KOPT-K1 (cell line): ENCODE results near the gene ACSL6.

ENCODE experiments used
- H3K27ac ChIP-seq: fragments of 200-600 bp; sonication (generic); 2 replicates; pipeline ENCODE4 v1.5.1; 2016; ENCODE audit warnings: antibody characterized with exemption, mild to moderate bottlenecking, low read depth, low read length; ENCODE audit not compliant: poor library complexity, severe bottlenecking
- H3K36me3 ChIP-seq: fragments of 200-600 bp; sonication (generic); 2 replicates; pipeline ENCODE4 v1.5.1; 2017; ENCODE audit warnings: antibody characterized with exemption, mild to moderate bottlenecking, low read length, moderate library complexity; ENCODE audit not compliant: insufficient read depth
- H3K9me3 ChIP-seq: fragments of 200-600 bp; sonication (generic); 2 replicates; pipeline ENCODE4 v1.5.1; 2017; ENCODE audit warnings: antibody characterized with exemption, low read length, mild to moderate bottlenecking; ENCODE audit not compliant: insufficient read depth, poor library complexity, severe bottlenecking

ACSL6 gene

DNA sequence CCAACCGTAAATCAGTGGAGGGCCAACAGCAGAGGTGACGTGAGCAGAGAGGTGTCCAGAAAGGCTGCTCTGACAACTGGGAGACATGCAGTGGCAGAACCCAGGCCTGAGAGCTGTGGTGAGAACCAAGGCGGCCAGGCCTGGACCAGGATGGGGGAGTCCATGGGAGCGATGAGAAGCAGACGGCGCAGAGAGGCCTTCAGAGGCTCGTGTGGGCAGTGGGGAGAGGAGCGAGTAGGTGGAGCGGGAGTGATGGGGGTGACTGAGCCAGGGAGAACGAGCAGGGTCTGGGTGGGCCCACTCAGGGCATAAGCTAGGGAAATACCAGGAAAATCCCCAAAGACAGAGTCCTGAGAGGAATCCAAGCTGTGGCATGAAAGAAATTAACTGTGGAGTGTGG is 41.1 kb upstream of the ACSL6 start:
- Histone ChIP-seq H3K9me3 (no peaks in the 10 kb centered on the region), H3K27ac (no peak overlapping the region), H3K36me3 (no peaks in the 10 kb centered on the region)

DNA sequence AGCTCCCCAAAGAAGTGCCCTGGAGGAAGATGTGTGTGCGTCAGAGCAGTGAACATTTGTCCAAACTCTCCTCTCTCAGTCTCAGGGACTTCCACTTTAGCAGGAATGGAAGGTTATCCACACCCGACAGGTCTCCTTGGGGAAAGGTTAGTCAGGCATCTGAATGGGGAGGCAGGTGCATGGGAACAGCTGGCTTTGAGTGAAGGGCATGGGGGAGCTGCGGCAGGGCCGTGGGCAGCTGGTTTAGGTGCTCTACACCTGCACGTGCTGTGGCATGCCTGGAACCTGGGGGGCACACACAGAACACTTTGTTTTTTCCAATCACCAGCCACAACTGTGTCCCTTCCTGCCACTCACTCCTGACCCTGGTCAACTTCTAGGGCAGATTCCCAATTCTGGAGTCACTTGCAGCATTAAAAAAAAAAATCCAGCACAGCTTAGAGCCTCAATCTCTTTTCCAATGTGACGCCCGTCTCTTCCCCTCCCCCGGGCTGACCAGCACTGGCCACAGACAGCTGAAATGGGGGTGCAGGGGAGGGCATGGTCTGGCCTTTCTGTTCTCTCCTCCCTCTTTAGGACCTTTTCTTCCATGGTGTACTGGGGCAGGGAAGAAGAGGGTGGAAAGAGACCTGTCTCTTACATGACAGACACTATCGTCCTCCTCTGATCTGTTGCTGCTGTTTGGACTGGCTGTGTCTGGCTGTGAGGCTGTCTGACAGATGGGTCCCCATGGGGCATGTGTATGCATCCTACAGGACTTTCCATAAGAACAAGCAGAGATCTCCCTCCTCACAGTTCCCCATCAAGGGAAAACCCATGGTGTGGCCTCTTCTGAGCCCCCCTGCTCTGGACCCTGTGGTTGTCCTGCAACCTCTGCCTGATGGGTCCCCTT is 39.4 kb upstream of the ACSL6 start:
- H3K27ac ChIP-seq, result no peak overlapping the region
- H3K9me3 ChIP-seq, result no peaks in the 10 kb centered on the region
- H3K36me3 ChIP-seq, result no peaks in the 10 kb centered on the region

DNA sequence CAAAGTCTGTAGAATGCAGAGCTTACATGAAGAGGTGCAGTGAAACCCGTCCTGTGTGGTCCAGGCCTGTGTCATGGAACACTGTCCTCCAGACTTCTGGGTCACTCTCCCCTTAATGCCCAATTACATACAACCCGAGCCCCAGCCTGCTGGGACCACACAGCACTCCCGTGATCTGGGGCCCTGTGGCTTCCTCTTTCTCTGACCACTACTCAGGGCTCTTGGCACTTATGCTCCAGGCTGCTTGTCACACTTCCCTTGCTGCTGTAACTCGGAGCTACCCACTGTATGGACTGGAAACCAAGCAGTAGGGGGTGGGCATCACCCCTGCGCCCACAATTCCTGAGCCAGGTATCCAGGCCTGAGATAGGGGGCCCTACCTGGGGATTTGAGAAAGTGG is 38.7 kb upstream of the ACSL6 start:
- no peaks in the 10 kb centered on the region for H3K36me3 ChIP-seq
- H3K9me3 ChIP-seq, result no peaks in the 10 kb centered on the region
- H3K27ac ChIP-seq, result no peak overlapping the region

DNA sequence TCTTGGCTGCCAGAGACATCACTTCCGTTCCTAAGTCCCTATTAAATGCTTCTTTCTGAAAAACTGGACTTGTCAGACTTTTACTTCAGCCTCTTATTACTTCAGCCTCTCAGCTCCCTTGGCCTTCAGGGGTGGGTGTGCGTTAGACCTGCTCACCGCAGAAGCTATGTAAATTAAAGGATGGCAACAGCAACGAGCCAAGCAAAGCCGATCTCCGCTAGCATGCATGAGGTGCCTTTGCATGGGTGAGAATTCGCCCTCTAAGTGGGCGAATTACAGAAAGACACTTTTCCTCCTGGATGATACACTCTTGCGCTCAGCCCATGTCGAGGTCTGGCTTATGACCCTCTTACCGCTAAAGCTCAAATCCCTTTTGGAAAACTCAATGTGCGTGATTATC is 38.1 kb upstream of the ACSL6 start:
- Histone ChIP-seq H3K36me3 (no peaks in the 10 kb centered on the region), H3K27ac (no peak overlapping the region), H3K9me3 (no peaks in the 10 kb centered on the region)

DNA sequence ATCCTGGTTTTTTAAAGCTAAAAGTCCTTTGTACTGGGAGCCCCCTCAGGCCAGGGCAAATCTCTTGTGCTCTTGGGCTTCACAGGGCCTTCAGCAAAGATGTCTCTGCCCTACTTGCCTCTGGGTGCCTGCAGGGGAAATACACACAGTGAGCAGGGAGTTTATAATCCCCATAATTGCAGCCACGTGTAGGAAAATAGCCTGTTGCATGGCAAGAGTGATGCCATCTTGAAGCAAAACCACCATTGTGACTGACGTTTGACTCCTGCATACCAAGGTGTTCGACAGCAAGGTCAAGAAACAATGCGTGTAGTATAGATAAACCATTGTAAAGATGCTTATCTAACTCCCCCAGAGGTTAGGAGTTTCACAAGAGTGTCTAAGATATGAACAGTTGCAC is 37.6 kb upstream of the ACSL6 start:
- Histone ChIP-seq H3K36me3 (no peaks in the 10 kb centered on the region), H3K27ac (no peak overlapping the region), H3K9me3 (no peaks in the 10 kb centered on the region)

DNA sequence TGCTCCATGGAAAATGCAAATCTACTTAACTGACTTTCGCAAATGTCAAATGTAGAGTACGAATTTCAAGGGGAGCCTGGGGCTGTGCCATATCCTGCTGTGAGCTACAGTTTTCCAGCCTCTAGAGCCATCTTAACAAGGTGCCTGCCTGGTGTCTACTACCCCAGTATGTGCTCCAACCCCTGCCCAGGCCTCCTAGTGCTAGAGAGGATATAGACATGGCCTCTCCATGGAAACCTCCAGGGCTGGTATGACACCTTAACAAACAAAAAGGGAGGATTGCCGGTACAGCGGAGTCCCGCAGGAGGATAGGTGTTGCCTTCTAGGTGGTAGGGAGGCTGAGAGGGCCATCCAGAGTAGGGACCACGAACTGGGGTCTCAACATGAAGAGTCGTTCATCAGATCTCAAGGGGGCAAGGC is 35.4 kb upstream of the ACSL6 start:
- H3K9me3 ChIP-seq, result no peaks in the 10 kb centered on the region
- no peaks in the 10 kb centered on the region for H3K36me3 ChIP-seq
- no peak overlapping the region for H3K27ac ChIP-seq

DNA sequence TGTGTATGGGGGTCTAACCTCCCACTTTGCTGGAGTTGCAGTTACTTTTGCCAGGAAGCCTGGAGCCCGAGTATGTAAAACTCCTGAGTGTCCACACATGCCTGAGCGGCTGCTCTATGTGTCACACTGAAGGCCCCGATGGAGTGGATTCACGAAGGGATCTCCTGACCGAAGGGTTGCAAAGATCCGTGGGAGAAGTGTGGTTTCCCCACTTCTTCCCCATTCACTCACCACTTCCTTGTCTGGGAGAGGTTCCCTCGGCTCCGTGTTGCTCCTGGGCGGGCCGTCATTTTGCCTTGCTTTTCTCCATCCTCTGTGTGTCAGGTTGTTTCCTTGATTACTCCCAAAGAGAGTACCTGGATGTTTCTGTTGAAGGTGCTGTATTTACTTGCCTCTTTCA is 32.7 kb upstream of the ACSL6 start:
- Histone ChIP-seq H3K9me3 (no peaks in the 10 kb centered on the region), H3K27ac (no peak overlapping the region), H3K36me3 (no peaks in the 10 kb centered on the region)

DNA sequence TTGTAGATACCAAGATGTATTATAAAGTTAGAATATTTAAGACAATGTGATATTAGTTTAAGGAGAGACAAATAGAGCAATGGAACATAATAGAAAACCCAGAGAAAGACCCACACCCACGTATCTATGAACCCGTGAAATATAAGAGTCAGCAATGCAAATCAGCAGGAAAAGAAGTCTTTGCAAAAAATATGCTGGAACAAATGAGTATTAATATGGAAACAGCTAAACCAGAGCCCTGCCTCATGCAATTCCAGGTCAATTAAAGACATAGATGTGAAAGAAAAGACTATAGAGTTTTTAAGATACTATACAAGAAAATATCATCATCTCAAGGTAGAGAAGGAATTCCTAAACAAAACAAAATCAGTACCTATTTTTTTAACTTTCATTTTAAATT is 25.9 kb upstream of the ACSL6 start:
- H3K27ac ChIP-seq, result no peak overlapping the region
- peaks cover 6% of the 10 kb centered on the region for H3K9me3 ChIP-seq
- no peaks in the 10 kb centered on the region for H3K36me3 ChIP-seq

DNA sequence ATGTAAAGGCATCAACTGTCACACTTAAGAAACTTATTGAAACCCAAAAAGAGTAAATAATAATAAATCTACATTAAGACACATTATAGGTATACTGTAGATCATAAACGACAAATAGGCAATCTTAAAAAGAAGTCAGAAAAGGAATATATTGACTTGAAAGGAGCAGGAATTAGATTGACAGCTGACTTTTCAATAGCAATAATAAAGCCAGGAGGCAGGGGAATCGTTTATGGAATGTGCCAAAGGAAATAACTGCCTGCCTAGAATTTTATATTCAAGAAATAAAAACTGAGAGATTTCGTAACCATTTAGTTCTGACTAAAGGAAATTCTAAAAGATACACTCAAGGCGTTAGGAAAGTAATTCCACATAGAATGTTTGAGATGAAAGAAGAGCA is 21.7 kb upstream of the ACSL6 start:
- Histone ChIP-seq H3K9me3 (peaks cover 2% of the 10 kb centered on the region), H3K36me3 (no peaks in the 10 kb centered on the region), H3K27ac (no peak overlapping the region)

DNA sequence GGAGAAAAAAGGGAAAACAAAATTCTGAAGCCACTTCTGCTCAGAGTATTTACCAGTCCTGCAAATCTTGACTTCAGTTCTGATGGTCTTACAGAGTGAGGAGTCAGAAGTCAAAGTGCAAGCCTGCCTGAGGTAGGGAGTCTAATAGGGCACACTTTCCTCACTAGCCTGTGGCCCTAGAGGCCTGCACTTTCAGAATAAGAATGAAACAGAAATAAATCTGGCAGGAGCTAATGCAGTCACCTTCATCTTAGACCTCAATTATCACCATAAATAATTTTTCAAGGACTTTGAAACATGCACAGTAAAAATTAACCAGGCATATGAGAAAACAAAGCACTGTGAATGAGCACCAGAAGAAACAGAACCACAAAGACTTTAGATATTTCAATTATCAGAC is 20.7 kb upstream of the ACSL6 start:
- H3K36me3 ChIP-seq, result no peaks in the 10 kb centered on the region
- no peak overlapping the region for H3K27ac ChIP-seq
- no peaks in the 10 kb centered on the region for H3K9me3 ChIP-seq

DNA sequence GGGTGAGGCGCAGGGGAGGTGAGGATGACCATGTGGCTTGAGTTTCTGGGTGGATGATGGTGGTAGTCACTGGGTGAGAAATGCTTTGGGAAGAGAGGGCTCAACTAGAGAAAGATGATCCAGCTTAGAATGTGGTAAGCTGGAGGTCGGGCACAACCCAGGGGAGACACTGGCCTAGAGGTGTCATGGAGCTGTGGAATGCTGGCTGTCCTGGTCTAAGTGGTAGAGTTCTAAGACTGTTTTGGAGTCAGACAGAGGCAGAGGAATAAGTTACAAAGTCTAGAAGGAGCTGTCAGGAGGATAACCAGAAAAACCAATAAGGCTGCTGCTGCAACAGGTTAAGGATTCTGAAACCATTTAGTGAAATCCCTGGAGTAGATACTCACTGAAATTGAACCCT is 19.2 kb upstream of the ACSL6 start:
- Histone ChIP-seq H3K9me3 (no peaks in the 10 kb centered on the region), H3K27ac (no peak overlapping the region), H3K36me3 (no peaks in the 10 kb centered on the region)

DNA sequence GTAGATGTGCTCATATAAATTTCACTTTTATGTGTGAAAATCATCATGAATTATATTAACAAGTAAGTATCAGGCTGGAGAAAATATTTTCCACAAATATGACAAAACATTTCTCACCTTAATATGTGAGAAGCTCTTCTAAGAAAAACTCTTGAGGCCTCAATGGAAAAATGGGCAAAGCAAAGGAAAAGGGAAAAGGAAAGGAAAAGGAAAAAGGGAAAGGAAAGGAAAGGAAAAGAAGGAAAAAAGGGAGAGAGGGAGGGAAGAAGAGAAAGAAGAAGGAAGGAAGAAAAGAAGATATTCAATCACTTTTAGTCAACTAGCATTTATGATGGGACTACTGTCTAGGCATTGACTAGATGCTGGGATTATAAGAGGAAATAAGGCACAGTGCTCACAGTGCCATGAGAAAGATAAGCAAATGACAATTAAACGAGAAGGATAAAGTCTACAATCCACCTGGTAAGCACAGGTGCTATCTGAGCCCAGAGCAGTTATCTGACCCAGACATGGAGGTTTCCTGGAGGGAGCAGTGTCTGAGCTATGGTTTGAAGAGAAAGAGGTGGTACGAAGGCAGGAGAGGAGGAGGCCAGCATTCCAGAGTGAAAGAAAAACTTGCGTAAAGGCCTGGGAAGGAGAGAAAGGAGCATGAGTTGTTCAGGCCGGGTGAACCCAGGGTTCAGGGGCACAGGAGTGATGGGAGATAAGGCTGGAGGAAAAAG is 18.3 kb upstream of the ACSL6 start:
- no peaks in the 10 kb centered on the region for H3K36me3 ChIP-seq
- no peak overlapping the region for H3K27ac ChIP-seq
- no peaks in the 10 kb centered on the region for H3K9me3 ChIP-seq

DNA sequence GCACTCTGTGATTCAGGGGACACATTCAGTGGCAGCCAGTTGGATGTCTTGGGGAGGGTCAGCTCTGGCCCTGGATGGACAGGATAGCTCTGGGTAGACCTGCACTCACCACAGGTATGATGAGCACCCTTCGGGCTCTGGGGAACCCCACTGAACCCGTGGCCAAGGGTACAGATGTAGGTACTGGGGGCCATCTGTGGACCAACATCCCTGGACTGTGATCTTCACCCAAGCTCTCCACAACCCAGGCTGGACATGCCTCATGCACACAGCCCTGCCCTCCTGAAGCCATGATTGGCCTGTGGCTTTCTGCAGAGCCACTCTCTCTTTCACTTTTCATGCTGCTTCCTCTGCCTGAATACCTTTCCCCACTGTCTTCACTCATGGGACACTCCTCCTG is 15.6 kb upstream of the ACSL6 start:
- no peaks in the 10 kb centered on the region for H3K36me3 ChIP-seq
- no peaks in the 10 kb centered on the region for H3K9me3 ChIP-seq
- H3K27ac ChIP-seq, result no peak overlapping the region

DNA sequence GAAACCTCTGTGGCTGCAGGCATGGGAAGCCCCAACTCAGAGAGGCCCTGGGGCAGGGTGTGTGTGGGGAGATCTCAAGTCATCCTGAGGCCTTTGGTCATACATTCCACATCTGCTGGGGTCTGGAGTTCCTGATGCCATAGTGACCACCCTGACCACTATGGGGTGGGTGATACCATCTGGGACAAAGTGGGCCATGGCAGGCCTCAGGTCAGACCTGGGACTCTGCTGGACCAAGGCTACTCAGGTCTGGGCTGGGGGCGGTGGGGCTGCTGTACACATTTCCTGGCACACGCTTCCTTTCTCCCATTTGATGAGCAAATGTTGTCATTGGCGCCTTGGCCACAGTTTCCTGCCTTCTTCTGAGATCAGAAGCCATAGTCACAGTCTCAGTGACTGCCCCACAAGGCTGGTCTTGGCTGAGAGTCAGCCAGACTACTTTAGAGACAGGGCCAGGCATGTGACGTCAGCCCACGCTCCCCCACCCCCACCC is 15.1 kb upstream of the ACSL6 start:
- Histone ChIP-seq H3K9me3 (no peaks in the 10 kb centered on the region), H3K27ac (no peak overlapping the region), H3K36me3 (no peaks in the 10 kb centered on the region)

DNA sequence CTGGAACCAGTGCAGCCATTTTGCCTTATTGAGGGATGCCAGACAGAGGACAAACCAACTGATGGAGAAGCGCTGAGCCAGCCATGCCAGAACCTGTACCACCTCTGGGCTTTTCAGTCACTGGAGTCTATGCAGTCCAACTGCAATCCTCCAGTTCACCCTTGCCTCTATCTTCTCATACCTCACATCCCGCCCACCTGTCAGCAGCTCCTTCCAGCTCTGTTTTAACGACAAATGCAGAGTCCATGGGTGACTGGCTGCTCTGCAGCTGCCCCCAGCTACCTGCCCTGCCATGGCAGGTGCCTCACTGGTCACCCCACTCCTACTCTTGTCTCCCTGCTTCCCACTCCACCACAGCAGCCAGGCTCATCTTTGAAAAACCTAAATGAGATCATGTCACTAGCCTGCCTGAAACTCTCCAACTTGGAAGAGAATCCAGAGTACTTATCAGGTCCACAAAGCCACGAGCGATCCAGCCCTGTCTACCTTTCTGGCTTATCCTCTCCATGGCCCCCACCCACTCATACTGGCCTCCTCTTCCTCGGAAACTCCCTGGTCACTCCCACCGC is 14.0 kb upstream of the ACSL6 start:
- H3K36me3 ChIP-seq, result no peaks in the 10 kb centered on the region
- H3K9me3 ChIP-seq, result no peaks in the 10 kb centered on the region
- no peak overlapping the region for H3K27ac ChIP-seq
